Nephron progenitor cell (in vitro differentiated cells): ENCODE measurements around the gene GRK5.
A peak's percentile ranks its signal among the peaks of the same experiment; 100 is the strongest.

Experiments used
- DNase-seq: peaks from one replicate; pipeline ENCODE4 v3.0.0; 2021
- H3K27ac Mint-ChIP-seq: 2 replicates; pipeline ENCODE4 v1.8.0; 2021; ENCODE audit warnings: mild to moderate bottlenecking, moderate library complexity, mixed read lengths
- H3K27me3 Mint-ChIP-seq: 2 replicates; pipeline ENCODE4 v1.8.0; 2021; ENCODE audit warnings: mild to moderate bottlenecking, low read depth, mixed read lengths; ENCODE audit not compliant: poor library complexity
- H3K36me3 Mint-ChIP-seq: 2 replicates; pipeline ENCODE4 v1.8.0; 2021; ENCODE audit warnings: low read depth, mixed read lengths
- H3K4me1 Mint-ChIP-seq: 2 replicates; pipeline ENCODE4 v1.8.0; 2021; ENCODE audit warnings: mixed read lengths
- H3K4me3 Mint-ChIP-seq: 2 replicates; pipeline ENCODE4 v1.8.0; 2021; ENCODE audit warnings: mild to moderate bottlenecking, moderate library complexity, mixed read lengths
- H3K9me3 Mint-ChIP-seq: 2 replicates; pipeline ENCODE4 v1.8.0; 2021; ENCODE audit warnings: mild to moderate bottlenecking, moderate library complexity, mixed read lengths
- TF ChIP-seq, protein P1 (sequence below): fragments of 200-600 bp; sonication (generic); IDR thresholded peaks from 2 replicates; pipeline ENCODE4 v1.5.0; 2021; ENCODE audit warnings: antibody characterized with exemption

The GRK5 gene

DNA sequence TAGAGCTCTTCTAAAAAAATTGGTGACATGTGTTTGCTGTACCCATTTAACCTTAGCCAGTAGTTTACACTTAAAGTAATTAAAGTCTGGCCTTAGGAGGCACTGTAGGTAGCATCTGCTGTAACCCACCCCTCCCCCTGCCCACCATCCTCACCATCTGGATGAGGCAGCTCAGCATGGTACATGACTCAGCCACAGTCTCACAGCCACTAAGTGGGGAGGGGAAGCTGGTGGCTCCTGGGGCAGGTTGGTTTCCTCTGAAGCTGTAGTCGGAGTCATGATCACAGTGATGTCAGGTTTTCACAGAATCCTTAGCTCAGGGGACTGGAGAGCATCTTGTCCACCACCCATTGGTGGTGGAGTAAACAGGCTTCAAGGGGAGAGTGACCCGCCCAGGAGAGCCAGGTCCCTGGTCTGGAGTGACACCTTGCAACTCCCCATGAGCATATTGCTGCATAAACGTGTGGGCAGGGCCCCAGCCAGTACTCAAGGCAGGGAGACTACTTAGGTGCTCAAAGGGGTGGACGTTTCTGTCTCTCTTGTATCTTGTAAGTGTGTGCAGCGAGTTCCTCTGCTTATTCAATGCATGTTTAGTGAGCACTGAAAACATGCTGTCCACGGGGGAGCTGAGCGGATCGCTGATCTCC is 125.9 kb downstream of the GRK5 start:
- peak overlapping the region; percentile 34 for H3K27ac Mint-ChIP-seq
- H3K36me3 Mint-ChIP-seq, result peaks cover 28% of the 10 kb centered on the region
- H3K4me1 Mint-ChIP-seq, result peaks cover 75% of the 10 kb centered on the region
- no peak for DNase-seq
- H3K27me3 Mint-ChIP-seq, result no peaks in the 10 kb centered on the region
- TF ChIP-seq, protein P1, sequence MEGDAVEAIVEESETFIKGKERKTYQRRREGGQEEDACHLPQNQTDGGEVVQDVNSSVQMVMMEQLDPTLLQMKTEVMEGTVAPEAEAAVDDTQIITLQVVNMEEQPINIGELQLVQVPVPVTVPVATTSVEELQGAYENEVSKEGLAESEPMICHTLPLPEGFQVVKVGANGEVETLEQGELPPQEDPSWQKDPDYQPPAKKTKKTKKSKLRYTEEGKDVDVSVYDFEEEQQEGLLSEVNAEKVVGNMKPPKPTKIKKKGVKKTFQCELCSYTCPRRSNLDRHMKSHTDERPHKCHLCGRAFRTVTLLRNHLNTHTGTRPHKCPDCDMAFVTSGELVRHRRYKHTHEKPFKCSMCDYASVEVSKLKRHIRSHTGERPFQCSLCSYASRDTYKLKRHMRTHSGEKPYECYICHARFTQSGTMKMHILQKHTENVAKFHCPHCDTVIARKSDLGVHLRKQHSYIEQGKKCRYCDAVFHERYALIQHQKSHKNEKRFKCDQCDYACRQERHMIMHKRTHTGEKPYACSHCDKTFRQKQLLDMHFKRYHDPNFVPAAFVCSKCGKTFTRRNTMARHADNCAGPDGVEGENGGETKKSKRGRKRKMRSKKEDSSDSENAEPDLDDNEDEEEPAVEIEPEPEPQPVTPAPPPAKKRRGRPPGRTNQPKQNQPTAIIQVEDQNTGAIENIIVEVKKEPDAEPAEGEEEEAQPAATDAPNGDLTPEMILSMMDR, result no peak
- no peak overlapping the region for H3K4me3 Mint-ChIP-seq
- no peaks in the 10 kb centered on the region for H3K9me3 Mint-ChIP-seq

DNA sequence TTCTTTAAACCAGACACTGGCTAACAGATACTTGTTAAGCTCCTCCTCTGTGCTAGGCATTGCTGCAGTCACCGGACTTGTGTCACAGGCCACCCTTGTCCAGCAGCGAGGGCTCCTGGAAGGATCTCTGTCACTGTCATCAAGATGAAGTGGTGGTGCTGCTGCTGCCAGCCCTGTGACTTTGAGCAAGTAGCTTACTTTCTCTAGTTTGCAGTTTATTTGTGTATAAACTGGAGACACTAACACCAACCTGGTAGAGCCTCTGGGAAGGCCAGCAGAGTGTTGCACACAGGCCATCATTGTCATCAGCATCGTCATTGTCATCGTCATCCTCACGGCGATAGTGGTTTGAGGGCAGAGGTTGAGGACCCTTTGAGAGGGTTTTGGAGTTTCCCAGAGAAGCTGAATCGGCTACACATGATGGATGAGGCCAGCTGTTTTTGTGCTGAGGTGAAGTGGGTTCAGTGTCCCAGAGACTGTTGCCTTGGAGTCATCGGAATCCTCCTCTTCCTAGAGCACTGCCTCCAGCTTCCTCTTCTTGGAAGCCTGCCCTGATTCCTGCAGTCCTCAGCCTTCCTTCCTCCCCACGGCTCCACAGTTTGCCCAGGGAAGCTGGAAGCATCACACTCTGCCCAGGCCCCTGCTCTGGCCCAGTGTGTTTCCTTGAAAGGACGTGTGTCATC is 128.4 kb downstream of the GRK5 start:
- Mint-ChIP-seq H3K27ac (peak overlapping the region; percentile 89), H3K4me1 (peaks cover 85% of the 10 kb centered on the region), H3K36me3 (peaks cover 22% of the 10 kb centered on the region), H3K9me3 (no peaks in the 10 kb centered on the region), H3K4me3 (peak overlapping the region; percentile 42), H3K27me3 (no peaks in the 10 kb centered on the region)
- no peak for DNase-seq
- TF ChIP-seq, protein P1, result no peak

DNA sequence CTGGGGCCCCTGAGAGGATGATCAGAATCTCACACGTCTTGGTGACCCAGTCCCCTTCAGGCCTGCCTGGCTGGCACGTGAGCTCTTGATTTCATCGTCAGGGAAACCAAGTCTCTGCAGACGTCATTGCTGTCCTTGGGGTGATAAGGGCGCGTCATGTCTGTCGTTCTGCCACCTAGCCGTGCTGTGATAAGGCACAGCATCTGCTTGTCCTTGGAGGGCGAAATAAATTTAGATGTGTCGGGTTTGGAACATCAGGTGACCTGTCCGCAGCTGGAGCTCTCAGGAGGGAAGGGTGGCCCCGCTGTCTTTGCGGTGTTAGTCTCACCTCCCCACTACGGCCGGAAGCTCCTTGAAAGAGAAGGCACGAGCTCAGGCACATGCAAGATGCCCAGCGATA is 129.2 kb downstream of the GRK5 start:
- DNase-seq, result no peak
- peaks cover 27% of the 10 kb centered on the region for H3K36me3 Mint-ChIP-seq
- H3K27ac Mint-ChIP-seq, result peak overlapping the region; percentile 89
- H3K4me3 Mint-ChIP-seq, result no peak overlapping the region
- peaks cover 85% of the 10 kb centered on the region for H3K4me1 Mint-ChIP-seq
- TF ChIP-seq, protein P1, result no peak
- H3K27me3 Mint-ChIP-seq, result no peaks in the 10 kb centered on the region
- H3K9me3 Mint-ChIP-seq, result no peaks in the 10 kb centered on the region

DNA sequence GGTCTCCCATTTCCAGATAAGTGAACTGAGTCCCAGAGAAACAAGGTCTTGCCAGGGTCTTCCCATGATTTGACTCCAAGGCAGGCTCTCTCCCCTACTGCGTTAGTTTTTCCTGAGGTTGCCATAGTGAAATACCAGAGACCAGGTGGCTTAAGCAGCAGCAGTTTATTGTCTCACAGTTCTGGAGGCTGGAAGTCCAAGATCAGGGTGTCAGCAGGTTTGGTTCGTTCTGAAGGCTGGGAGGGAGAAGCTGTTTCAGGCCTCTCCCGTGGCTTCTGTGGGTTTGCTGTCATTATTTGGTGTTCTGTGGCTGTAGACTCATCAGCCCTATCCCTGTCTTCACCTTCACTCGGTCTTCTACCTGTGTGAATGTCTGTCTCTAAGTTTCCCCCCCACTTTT is 129.9 kb downstream of the GRK5 start:
- Mint-ChIP-seq H3K4me3 (no peak overlapping the region), H3K36me3 (peaks cover 28% of the 10 kb centered on the region), H3K27ac (no peak overlapping the region), H3K4me1 (peaks cover 89% of the 10 kb centered on the region), H3K9me3 (no peaks in the 10 kb centered on the region), H3K27me3 (no peaks in the 10 kb centered on the region)
- TF ChIP-seq, protein P1, result no peak
- DNase-seq, result no peak

DNA sequence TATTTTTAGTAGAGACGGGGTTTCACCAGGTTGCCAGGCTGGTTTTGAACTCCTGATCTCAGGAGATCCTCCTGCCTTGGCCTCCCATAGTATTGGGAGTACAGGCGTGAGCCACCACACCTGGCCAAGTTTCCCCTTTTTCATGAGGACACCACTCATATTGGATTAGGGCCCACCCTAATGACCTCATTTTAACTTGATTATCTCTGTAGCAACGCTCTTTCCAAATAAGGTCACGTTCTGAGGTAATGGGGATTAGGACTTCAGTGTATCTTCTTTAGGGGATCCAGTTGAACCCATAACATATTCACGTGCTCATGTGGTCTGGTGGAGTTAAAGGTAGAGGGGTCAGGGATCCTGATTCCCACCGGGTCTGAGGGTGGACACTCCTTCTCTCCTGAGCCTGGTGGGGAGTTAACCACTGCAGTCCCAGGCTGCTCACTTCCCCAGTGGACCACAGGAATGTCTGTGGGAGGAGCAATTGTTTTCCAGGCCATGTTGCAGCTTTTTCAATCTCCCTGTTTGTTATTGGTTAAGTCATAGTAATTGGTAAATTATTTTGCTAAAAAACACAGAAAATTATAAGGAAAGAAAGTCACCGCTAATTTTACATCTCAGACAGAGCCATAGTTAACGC is 130.5 kb downstream of the GRK5 start:
- Mint-ChIP-seq H3K9me3 (no peaks in the 10 kb centered on the region), H3K36me3 (peaks cover 22% of the 10 kb centered on the region)
- no peak for DNase-seq

More for the DNA sequence above, 130.5 kb downstream of the GRK5 start:
- Mint-ChIP-seq H3K4me3 (peak overlapping the region; percentile 49), H3K4me1 (peaks cover 90% of the 10 kb centered on the region), H3K27ac (peak overlapping the region; percentile 62), H3K27me3 (no peaks in the 10 kb centered on the region)
- TF ChIP-seq, protein P1, result no peak
